Stimulated activated CD4-positive, alpha-beta T cell treated with anti-CD3 and anti-CD28 coated beads, Interleukin-15, amount 100 ng/mL, for 24 hours (primary cell): ENCODE data around the gene COL18A1.
"Not testable (repeated sequence)": the region's sequence is repeated elsewhere in the genome, so short reads cannot be mapped to it uniquely, and the experiment has no call there.

ENCODE experiments used
- DNase-seq: peaks from one replicate; pipeline ENCODE4 v3.0.0-alpha.2; 2020

Gene COL18A1

DNA sequence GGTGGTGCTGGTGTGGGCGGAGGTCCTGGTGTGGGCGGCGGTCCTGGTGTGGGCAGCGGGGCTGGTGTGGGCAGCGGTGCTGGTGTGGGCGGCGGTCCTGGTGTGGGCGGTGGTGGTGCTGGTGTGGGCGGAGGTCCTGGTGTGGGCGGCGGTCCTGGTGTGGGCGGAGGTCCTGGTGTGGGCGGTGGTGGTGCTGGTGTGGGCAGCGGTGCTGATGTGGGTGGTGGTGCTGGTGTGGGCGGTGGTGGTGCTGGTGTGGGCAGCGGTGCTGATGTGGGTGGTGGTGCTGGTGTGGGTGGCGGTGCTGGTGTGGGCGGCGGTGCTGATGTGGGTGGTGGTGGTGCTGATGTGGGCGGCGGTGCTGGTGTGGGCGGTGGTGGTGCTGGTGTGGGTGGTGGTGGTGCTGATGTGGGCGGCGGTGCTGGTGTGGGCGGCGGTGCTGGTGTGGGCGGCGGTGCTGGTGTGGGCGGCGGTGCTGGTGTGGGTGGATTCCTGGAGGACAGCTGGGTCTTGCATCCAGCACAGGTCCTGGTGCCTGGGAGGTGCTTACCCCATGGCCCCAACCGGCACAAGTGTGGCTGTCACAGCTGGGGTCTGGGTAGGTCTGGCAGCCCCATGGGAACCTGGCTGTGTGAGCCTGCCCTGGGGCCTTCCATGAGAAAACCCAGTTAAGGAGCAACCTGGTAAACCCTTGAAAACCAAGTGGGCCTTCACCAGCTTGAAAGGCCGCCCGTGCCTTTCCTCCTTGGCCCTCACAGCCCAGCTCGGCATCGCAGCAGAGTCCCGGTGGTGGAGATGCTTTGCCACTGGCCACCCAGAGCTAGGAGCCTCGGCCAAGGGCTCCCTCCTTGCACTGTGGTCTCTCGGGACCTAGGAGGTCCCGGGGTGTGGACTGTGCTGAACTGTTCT is 38.0 kb downstream of the COL18A1 start:
- DNase-seq: not testable (repeated sequence)

DNA sequence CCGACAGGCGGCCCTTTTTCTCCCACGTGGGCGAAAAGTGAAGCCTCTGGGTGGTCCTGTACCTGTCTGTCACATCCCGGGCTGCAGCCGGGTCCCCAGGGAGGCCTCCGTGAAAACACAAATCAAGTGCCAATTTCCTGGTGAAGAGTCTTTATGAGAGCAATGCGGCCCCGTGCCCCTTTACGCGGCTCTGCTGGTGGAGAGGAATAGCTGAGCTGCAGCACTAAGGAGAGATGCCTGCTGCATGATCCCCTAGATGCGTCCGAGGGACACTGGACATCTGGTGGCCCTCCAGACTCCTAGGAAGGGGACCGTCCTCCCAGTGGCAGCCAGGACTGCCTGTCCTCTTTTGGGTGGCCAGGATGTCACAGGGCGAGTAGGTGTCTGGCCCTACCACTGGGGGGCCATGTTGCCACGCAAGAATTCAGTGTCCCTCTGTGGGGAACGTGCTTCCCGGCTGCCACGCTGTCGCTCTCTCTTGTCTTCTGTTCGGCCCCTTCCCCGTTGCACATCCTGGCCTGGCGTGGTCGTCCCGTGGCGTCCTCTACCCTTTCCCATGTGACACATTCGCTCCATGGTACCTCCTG is 38.7 kb downstream of the COL18A1 start:
- DNase-seq: no peak

DNA sequence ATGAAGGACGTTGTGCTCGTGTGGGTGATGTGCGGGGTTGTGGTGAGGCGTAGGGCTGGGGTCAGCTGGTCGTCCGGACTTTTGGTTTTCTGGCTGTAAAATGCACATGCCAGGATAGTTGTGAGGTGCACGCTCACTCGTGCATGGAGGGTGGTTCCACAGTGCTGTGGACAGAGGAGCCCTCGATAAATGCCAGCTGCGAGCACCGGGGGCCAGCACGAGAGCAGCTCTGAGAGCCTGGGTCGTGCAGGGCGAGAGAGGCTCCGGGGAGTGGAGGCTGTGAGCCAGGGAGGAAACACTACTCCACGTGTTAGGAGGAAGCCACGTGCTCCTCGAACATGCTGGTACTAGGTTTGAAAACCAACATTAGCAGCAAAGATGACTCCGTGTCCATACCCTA is 39.4 kb downstream of the COL18A1 start:
- DNase-seq: no peak

DNA sequence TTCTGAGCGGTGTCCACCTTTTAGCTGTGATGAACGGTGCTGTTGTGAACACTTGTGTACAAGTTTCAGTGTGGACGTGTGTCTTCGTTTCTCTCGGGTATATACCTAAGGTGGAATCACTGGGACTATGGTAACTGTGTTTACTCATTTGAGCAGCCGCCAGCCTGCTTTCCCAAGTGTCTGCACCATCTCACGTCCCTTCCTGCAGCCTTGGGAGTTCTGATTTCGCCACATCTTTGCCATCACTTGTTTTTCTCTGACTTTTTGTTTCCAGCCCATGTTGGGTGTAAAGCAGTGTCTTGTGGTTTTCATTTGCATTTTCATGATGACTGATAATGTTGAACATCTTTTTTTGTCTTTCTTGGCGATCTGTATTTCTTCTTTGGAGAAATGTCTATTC is 40.4 kb downstream of the COL18A1 start:
- DNase-seq: no peak

DNA sequence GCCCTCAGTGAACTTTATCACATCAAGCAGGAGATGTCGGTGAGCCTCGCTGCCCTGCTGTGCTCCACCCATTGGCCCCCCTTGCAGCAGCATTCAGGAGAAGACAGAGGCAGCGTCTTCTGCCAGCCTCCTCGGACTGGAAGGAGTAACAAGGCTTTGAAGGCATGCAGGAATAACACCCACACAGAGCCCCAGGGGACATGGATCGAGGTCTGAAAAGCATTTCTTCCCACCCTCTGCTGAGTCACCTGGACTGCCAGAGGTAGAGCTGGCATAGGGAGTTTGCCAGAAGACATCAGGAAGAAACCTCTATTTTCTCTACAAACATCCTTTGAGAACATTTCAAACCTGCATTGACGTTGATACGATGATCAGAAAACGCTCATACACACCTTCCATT is 42.9 kb downstream of the COL18A1 start:
- DNase-seq: no peak

DNA sequence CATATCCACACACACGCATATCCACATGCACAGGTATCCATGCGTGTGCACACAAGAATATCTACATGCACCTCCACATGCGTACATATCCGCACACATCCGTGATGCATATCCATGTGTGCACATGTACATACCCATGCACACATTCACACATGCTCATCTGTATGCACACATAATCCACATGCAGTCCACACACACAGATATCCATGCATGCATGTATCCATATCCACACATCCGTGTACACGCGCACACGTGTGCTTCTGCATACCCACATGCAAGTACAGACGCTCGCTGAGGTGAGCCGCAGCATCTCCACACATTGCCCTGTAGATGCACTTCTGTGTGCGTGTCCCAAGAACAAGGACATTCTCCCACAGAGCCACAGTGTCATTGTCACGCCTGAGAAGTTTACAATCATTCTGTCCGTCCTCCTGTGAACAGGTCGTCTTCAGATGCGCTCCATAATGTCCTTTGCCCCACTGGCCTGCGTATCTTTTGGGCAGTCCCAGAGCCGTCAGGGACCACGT is 43.4 kb downstream of the COL18A1 start:
- no peak for DNase-seq

DNA sequence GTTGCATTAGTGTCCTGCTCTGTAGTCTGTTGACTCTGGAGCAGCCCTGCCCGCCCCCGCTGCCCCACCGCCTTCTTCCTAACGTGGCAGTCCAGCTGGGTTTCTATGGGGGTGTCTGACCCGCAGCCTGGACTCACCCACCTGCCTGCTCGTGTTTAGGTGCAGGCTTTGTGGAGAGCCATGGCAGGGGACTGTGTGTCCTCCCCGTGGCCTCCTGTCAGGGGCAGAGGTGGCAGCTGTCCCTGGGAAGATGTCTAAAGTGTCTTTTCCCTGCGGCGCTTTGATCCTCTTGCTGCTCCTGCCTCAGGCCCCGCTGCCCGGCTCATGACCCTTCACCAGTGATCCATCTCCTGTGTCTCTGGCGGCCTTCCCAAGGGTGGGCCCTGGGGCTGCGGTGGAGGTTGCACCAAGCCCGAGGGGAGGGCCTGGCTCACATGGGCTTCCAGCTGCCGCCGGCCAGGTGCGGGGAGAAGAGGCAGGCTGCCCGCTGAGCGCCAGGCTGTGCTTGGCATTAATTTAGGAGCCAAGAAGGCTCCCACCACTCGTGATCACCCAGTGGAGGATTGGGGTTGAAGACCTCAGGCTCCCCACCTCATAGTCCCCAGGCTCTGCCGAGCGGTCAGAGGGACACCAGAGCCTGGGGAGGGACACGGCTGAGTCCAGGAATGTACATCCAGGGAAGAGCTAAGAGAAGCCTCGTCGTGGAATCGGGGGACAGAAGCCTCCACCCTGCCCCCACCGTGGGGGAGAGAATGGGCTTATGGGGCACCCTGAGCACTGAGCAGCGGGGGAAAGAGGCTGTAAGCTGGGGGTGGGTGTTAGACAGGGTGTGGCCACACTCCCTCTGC is 44.1 kb downstream of the COL18A1 start:
- no peak for DNase-seq

DNA sequence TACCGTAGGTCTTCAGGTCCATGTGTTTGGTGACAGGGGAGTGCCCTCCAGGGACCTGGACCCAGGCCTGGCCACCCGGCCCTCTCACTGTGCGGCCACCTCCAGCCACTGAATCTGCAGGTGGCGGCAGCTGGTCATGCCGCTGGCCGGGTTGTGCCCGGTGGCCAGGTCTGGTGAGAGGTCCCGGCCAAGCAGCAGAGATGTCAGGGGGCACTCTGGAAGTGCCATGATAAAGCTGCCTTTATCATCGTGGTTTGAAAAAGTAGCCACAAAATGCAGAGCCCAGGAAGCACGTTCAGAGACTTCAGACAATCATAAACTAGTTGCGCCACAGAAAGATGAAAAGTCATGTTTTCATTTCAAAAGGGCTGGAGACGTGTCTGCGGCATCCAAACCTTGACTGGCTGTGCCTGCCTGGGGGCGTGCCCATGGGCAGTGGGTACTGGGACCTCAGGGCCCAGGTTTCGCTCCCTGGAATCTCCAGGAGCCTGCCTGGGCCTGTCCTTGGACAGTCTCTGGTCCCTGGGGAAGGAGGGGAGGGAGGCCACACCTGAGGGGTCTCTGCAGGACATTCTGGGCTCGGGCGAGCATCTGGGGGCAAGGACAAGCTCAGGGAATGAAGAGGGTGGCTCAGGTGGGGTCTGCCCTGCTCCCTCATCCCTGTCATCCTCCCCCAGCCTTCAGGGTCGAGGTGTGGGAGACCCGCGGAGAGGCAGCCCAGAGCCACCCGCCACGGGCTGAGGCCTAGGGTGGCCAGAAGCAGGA is 44.9 kb downstream of the COL18A1 start:
- DNase-seq: no peak

DNA sequence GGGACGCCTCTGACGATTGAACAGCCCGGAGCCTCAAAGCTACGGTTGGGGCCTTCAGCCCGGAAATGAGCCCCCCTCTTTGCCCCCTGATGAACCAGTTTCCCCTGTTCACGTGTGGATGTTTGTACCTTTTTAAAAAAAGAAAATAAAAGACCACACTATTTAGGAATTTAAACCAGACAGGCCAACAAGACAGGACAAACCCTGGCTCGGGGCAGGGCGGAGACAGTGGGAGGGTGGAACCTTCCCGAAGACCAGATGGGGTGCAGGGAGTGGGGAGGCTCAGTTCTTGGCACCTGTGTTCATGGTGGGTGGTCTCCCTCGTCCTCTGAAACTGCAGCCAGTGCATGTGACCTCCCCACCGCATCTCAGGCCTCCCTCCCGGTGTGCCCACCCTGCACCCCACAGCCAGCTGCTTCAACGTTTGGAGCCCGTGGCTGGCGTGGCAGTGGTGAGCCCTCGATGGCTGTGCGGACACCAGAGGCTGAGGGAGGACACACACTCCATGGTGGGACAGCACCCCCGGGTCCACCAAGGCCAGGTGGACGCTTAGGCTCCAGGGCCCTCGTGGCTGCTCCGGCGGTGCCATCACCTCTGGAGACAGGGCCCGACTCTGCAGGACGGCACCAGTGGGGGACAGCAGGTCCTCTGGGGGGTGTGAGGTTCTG is 45.6 kb downstream of the COL18A1 start:
- no peak for DNase-seq

DNA sequence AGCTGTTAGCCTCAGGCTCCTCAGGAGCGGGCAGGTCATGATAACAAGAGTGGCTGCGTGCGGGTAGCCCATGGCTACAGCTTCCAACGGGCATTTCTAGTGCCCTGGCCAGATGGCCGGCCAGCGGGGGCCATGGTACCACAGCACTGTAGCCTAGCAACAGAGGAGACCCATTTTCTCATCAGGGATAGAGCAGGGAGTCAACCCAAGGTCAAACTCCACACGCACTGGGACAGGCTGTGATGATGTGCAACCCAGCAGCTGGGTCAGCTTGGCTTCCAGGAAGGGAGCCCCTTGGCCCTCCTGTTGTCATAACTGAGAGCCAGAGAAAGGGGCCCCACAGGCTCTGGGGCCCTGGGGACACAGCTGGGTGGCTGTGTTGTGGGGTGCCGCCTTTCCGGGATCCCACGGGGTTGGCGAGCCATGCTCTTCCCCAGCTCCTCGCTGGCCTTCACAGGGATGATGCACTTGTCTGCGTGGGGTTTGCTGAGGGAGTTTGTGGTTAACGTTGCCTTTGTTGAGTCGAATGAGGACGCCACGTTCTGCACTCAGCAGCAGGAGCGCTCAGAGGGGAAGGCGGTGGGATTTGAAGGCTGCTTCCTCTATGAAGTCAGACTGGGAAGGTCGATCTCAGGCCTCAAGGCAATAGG is 46.3 kb downstream of the COL18A1 start:
- DNase-seq: no peak

DNA sequence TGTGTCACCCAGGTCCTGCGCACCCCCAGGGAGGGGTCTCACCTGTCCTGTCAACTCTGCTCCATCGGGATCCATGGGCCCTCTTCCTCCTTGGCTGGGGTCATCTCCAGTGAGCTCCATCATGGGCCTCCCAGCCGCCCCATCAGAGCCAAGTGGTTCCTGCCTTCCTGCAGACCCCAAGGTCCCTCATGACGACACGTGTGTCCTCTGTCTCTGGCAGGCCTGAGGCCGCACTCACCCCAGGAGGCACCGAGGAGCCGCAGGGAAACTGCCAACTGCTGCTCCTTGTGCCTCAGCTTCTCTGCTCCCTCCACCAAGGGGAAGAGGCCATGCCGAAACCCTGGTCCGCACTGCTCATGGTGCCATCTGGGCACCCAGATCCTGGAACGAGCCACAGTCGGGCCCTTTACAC is 46.8 kb downstream of the COL18A1 start:
- DNase-seq: no peak

DNA sequence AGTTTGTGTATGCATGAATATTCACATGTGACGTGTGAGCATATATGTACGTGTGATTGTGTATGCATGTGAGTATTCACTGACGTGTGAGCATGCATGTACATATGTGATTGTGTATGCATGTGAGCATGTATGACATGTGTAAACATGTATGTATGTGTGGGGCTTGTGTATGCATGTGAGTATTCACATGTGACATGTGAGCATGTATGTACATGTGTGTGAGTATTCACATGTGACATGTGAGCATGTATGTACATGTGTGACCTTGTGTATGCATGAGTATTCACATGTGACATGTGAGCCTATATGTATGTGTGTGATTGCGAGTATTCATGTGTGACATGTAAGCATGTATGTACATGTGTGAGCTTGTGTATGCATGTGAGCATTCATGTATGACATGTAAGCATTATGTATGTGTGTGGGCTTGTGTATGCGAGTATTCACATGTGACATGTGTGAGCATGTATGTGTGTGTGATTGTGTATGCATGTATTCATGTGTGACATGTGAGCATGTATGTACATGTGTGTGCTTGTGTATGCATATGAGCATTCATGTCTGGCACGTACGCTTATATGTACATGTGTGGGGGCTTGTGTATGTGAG is 47.8 kb downstream of the COL18A1 start:
- DNase-seq: no peak

DNA sequence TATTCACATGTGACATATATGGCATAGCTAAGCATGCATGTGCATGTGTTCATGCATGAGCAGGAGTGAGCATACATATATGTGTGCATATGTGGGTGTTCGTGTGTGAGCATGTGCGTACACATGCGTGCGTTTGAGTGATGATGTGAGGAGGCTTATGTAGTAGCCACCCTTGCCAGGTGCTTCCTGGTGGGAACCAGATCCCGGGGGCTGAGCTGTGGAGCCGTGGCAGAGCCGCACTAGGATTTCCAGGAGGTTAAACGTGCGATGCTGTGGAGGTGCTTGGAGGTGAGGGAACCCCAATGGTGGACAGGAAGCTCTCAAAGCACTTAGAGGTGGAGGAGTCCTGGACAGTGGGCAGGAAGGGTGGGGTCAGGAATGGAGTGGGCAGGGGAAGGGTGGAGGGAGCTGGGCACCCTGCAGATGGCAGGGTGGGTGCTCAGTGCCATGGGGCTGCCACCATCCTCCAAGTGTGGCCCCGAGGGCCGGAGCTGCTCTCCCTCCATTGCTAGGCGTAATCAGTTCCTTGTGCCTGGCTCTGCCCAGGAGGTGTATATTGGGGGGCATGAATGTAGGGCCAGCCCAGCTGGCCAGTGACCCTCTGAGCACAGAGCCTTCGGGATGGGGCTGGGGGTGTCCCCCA is 48.5 kb downstream of the COL18A1 start:
- DNase-seq: no peak

DNA sequence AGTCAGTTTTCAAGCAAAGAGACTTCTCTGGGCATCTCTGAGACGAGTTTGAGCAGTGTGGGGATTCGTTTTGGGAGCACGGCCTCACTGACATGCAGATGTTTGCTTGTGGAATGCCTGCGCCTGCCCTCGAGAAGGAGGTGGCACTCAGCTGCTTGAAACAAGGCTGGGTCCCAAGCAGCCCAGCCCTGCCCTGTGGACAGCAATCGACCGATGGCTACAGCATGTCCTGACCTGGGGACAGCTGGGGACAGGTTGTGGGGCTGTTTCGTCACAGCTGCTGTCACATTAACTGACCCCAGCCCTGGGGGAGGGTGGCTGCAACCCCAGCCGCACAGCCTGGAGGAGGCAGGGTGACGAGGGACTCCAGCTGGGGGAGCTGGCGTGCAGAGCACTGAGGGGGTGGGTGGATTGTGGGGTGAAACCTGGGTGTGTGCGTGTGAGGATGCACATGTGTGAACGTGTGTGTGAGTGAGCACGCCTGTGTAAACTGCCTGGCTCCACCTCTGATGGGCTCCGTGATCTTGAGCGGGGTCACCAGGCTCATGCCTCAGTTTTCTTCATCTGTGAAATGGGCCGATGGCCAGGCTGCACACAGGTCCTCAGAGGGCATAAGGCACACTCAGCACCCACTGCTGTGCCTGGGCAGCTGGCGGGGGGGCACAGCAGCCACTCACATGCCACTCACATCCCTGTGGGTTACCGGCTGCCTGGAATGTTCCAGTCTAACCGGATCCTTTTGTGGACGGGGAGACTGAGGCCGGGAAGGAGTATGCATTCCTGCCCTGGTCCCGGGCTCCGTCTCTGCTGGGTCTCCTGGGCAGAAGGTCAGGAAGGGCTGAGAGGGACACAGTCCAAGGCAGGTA is 49.3 kb downstream of the COL18A1 start:
- DNase-seq: no peak

DNA sequence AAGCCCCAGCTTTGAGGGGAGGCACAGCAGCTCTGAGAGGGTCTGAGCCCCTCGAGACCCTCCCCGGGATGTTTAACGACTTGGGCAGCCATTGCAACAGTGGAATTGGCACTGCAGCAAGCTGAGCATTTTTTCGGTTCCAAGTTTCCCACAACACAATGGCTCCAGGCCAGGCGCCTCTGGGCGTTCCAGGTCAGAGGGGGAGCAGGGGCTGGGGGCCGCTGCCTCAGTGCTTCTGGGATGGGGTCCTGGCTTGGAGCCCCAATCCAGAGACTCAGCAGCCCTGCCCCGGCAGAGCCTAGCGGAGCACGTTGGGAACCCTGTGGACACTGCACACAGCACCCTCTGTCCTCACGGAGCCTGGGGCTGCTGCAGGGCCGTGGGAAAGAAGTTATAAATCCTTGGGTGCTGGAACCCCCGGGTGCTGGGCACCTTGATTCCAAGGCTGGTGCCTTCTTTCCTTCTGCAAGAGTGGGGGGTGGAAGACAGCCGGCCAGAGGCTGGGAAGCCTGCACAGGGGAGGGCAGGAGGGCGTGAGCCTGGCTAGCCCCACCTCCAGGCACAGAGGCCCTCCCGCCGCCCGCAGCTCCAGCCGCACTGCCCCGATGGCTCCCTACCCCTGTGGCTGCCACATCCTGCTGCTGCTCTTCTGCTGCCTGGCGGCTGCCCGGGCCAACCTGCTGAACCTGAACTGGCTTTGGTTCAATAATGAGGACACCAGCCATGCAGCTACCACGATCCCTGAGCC is 50.1 kb downstream of the COL18A1 start:
- DNase-seq: no peak

DNA sequence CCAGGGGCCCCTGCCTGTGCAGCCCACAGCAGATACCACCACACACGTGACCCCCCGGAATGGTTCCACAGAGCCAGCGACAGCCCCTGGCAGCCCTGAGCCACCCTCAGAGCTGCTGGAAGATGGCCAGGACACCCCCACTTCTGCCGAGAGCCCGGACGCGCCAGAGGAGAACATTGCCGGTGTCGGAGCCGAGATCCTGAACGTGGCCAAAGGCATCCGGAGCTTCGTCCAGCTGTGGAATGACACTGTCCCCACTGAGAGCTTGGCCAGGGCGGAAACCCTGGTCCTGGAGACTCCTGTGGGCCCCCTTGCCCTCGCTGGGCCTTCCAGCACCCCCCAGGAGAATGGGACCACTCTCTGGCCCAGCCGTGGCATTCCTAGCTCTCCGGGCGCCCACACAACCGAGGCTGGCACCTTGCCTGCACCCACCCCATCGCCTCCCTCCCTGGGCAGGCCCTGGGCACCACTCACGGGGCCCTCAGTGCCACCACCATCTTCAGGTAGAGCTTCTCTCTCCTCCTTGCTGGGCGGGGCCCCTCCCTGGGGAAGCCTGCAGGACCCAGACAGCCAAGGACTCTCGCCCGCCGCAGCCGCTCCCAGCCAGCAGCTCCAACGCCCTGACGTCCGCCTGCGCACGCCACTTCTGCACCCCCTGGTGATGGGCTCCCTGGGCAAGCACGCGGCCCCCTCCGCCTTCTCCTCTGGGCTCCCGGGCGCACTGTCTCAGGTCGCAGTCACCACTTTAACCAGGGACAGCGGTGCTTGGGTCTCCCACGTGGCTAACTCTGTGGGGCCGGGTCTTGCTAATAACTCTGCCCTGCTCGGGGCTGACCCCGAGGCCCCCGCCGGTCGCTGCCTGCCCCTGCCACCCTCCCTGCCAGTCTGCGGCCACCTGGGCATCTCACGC is 51.0 kb downstream of the COL18A1 start:
- no peak for DNase-seq

DNA sequence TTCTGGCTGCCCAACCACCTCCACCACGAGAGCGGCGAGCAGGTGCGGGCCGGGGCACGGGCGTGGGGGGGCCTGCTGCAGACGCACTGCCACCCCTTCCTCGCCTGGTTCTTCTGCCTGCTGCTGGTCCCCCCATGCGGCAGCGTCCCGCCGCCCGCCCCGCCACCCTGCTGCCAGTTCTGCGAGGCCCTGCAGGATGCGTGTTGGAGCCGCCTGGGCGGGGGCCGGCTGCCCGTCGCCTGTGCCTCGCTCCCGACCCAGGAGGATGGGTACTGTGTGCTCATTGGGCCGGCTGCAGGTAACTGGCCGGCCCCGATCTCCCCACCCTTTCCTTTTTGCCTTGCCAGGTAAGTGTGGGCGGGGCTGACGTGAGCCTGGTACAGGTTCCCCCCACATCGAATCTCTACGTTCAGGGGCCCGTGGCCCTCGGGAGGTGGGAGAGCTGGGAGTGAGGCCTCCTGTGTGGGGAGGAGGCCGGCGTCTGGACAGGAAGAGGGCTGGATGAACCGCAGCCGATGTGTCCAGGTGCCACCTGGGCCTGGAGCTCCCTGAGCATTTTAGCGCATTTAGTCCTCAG is 51.7 kb downstream of the COL18A1 start:
- no peak for DNase-seq
